Activated naive CD8-positive, alpha-beta T cell treated with anti-CD3 and anti-CD28 coated beads, Interleukin-2, amount 50 U/mL, for 24 hours (primary cell): ENCODE data around the gene DNAJC8.

Experiments used
- ATAC-seq: fragments of 150-1000 bp; cut with Tn5 transposase; one replicate; pipeline ENCODE4 v1.10.0; 2021
- DNase-seq: peaks from one replicate; pipeline ENCODE4 v3.0.0; 2021
- H3K27ac Mint-ChIP-seq: one replicate; pipeline ENCODE4 v1.8.0; 2021; ENCODE audit warnings: mild to moderate bottlenecking, mixed read lengths
- H3K27me3 Mint-ChIP-seq: one replicate; pipeline ENCODE4 v1.8.0; 2021; ENCODE audit warnings: mixed read lengths
- H3K36me3 Mint-ChIP-seq: one replicate; pipeline ENCODE4 v1.8.0; 2021; ENCODE audit warnings: low read depth, mixed read lengths
- H3K4me1 Mint-ChIP-seq: one replicate; pipeline ENCODE4 v1.8.0; 2021; ENCODE audit warnings: mixed read lengths
- H3K4me3 Mint-ChIP-seq: one replicate; pipeline ENCODE4 v1.8.0; 2021; ENCODE audit warnings: mild to moderate bottlenecking, moderate library complexity, mixed read lengths
- H3K9me3 Mint-ChIP-seq: one replicate; pipeline ENCODE4 v1.8.0; 2021; ENCODE audit warnings: mixed read lengths

Gene DNAJC8

DNA sequence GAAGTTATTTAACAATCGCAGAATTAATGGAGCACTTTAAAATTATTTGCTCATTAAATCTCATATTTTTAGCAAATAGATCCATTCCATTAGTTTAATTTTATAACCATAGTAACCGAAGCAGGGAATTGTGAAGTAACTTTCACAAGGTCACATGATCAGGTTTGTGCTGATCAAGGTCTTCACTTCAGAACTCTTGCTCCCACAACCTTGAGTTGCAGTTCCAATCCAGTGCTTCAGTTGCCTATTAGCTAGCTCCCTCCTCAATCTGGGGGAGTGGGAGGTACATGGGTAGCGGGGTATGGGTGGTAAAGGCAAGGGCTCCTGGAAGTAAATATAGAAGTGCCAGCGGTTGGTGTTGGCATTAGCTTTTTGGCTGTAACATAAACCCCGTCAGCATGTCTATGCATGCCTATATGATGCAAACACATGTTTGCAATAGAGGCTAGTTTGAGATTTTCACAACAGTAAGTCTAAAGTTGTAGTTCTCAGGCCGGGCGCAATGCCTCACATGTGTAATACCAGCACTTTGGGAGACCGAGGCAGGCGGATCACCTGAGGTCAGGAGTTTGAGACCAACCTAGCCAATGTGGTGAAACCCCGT lies 8.9 kb upstream of the DNAJC8 start:
- DNase-seq: no peak
- Mint-ChIP-seq H3K36me3 (peaks cover 5% of the 10 kb centered on the region), H3K4me1 (peaks cover 36% of the 10 kb centered on the region), H3K27ac (no peak overlapping the region), H3K9me3 (no peaks in the 10 kb centered on the region), H3K27me3 (no peaks in the 10 kb centered on the region), H3K4me3 (no peak overlapping the region)
- ATAC-seq: no peak

DNA sequence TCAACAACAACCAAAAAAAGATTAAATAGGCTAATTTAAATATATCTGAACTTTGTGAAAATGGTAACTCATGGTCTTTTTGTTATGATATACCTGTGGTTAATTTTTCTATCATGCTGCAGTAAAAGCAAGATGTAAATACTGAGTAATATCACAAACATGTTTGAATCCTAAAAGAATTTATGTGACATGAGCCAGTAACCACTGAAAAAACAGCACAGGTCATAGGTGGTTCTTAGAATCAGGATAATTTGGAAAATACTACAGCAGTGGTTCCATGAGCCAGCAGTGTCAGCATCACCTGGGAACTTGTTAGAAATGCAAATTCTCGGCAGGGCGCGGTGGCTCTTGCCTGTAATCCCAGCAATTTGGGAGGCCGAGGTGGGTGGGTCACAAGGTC lies 7.2 kb upstream of the DNAJC8 start:
- no peak overlapping the region for H3K4me3 Mint-ChIP-seq
- H3K27me3 Mint-ChIP-seq: no peaks in the 10 kb centered on the region
- H3K27ac Mint-ChIP-seq: no peak overlapping the region
- ATAC-seq (no peak), DNase-seq (no peak)
- peaks cover 5% of the 10 kb centered on the region for H3K36me3 Mint-ChIP-seq
- peaks cover 24% of the 10 kb centered on the region for H3K4me1 Mint-ChIP-seq
- H3K9me3 Mint-ChIP-seq: no peaks in the 10 kb centered on the region

DNA sequence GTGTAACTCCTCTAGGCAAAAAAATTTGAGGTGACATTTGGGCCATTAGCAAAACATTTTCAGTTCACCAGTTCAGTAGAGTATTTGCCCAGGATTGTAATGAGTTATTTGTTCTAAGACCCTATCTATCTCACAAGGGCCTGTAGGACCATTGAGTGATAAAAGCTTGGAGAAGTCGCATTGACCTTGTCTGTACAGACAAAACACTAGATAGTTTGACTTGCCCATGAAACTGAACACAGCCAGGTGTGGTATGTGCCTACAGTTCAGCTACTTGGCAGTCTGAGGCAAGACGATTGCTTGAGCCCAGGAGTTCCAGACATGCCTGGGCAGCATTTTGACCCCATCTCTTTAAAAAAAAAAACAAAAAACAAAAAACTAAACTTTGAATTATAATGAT lies 6.2 kb upstream of the DNAJC8 start:
- peaks cover 5% of the 10 kb centered on the region for H3K36me3 Mint-ChIP-seq
- no peak for DNase-seq
- ATAC-seq: no peak
- no peak overlapping the region for H3K27ac Mint-ChIP-seq
- H3K9me3 Mint-ChIP-seq: no peaks in the 10 kb centered on the region
- H3K4me1 Mint-ChIP-seq: peaks cover 17% of the 10 kb centered on the region
- no peaks in the 10 kb centered on the region for H3K27me3 Mint-ChIP-seq
- H3K4me3 Mint-ChIP-seq: no peak overlapping the region

DNA sequence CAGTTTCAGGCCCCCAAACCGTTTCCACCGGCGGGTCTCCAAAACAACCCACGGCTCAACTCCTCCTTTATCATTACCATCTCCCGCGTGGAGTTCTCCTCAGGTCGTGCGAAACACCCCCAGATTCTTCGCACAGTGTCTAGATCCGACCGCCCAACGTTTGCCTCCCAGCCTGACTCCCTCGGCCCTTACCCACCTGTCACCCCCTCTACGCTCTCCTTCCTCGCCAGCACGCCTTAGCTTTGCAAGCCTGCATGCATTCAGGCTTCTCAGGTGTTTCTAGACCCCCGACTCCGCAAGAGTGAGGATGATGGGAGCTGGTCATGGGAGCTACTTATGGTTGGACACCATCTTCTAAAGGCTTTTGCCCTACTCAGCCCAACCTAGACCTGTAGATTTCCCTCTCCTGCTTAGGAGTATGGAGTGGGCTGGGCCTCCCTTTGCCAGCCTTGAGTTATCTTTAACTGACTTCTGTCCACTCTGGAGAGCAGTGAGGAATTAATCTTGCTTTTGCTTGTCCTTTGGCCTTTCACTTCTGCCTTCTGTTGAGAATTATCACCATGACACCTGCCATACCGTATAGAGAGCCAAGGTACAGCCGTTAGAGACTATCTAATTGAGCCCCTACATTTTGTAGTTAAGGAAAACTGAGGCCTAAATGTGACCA lies 4.0 kb upstream of the DNAJC8 start:
- Mint-ChIP-seq H3K4me1 (peaks cover 23% of the 10 kb centered on the region), H3K4me3 (no peak overlapping the region)

DNA sequence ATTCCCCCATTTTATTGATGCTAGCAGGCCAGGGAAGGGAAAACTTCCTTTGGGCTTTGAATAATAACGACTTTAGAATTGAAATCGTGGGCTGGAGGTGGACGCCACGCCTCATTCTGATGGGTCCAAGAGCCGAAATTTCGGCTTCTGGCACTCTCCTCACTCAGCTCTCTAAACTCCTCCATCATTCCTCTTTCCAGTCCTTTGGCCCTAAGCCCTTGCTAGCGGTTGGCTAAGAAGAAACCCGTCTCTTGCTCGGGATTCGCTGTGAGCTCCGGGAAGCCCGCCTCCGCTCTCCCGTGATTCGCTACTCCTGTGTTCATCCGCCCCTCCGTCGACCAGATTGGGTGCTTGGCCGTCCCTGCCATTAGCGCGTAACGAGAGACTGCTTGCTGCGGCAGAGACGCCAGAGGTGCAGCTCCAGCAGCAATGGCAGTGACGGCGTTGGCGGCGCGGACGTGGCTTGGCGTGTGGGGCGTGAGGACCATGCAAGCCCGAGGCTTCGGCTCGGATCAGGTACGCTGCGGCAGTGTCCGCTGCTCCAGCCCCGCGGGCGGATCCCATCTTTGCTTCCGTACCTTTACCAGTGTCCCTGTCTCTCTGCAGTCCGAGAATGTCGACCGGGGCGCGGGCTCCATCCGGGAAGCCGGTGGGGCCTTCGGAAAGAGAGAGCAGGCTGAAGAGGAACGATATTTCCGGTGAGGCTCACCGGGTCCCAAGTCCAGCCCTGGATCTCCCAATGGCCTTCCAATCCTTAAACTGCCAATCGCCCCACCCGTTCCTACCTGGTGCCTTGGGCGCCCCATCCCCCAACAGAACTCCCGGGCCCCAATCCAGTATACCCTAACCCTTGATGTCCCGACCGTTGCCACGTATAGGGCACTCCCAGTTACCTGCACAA lies 3.2 kb upstream of the DNAJC8 start, which contains the start of gene ATP5IF1:
TSS of gene ATP5IF1 (plus strand) at position 370 of the 901 bp plus-strand sequence. CDS start at position 430, 60 bp downstream.
- peaks cover 10% of the 10 kb centered on the region for H3K36me3 Mint-ChIP-seq
- peak; percentile 94 for DNase-seq
- no peak within 1 kb of the TSS for H3K4me3 Mint-ChIP-seq
- H3K27ac Mint-ChIP-seq: no peak within 1 kb of the TSS
- H3K9me3 Mint-ChIP-seq: no peaks in the 10 kb centered on the region
- H3K4me1 Mint-ChIP-seq: peaks cover 24% of the 10 kb centered on the region
- peaks cover 2% of the 10 kb centered on the region for H3K27me3 Mint-ChIP-seq
- peak; percentile 95 for ATAC-seq

More for the DNA sequence above, 4.0 kb upstream of the DNAJC8 start:
- DNase-seq: no peak
- Mint-ChIP-seq H3K36me3 (peaks cover 10% of the 10 kb centered on the region), H3K9me3 (no peaks in the 10 kb centered on the region), H3K27me3 (peaks cover 2% of the 10 kb centered on the region), H3K27ac (no peak overlapping the region)
- ATAC-seq: no peak

DNA sequence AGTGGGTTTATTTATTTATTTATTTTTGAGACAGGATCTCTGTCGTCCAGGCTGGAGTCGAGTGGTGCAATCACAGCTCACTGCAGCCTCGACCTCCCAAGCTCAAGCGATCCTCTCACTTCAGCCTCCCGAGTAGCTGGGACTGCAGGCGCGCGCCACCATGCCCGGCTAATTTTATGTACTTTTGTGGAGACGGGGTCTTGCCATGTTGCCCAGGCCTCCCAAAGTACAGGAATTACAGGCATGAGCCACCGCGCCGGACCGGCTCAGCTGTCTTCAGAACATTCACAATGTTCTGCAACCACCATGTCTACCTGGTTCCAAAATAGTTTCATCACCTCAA lies 406 bp upstream of the DNAJC8 start:
- H3K27me3 Mint-ChIP-seq: peaks cover 2% of the 10 kb centered on the region
- no peaks in the 10 kb centered on the region for H3K9me3 Mint-ChIP-seq
- ATAC-seq: no peak
- DNase-seq: no peak
- no peak overlapping the region for H3K27ac Mint-ChIP-seq
- peaks cover 35% of the 10 kb centered on the region for H3K4me1 Mint-ChIP-seq
- H3K36me3 Mint-ChIP-seq: peaks cover 21% of the 10 kb centered on the region
- peak overlapping the region; percentile 48 for H3K4me3 Mint-ChIP-seq

DNA sequence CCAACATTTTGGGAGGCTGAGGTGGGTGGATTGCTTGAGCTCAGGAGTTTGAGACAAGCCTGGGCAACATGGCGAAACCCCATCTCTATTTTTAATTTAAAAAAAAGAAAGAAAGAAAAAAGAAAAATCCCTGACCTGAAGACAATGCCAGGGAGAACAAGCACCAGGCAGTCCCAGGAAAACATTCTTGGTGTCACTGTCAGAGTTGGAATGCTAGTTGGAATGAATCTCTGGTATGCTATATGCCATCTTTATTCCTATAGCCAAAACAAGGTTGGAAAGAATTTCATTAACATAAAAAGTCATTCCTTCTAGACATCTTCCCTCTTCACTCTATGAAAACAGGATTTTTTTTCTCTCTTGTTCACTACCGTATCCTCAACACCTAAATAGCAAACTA lies 2.8 kb downstream of the DNAJC8 start:
- H3K36me3 Mint-ChIP-seq: peaks cover 38% of the 10 kb centered on the region

DNA sequence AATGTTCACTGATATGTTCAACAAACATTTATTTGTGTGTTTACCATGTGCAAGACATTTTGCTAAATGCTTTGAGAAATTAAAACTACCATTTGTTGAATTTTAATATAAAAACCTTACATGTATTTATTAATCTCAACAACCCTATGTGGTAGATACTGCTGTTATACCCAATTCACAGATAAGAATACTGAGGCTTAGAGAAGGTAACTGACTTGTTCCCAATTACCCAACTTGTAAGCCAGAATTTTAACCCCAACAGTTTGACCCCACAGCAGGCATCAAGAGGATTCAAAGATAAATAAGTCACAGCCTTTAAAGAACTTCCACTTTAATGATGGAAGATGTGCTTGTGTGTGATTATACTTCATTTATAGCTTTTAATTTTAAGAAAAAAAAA lies 3.7 kb downstream of the DNAJC8 start:
- ATAC-seq (no peak), DNase-seq (no peak)
- peaks cover 41% of the 10 kb centered on the region for H3K36me3 Mint-ChIP-seq
- H3K4me3 Mint-ChIP-seq: no peak overlapping the region
- H3K27me3 Mint-ChIP-seq: peaks cover 2% of the 10 kb centered on the region
- H3K27ac Mint-ChIP-seq: no peak overlapping the region
- H3K9me3 Mint-ChIP-seq: no peaks in the 10 kb centered on the region
- peaks cover 33% of the 10 kb centered on the region for H3K4me1 Mint-ChIP-seq

More for the DNA sequence above, 2.8 kb downstream of the DNAJC8 start:
- ATAC-seq (no peak), DNase-seq (no peak)
- peaks cover 35% of the 10 kb centered on the region for H3K4me1 Mint-ChIP-seq
- H3K27ac Mint-ChIP-seq: no peak overlapping the region
- H3K9me3 Mint-ChIP-seq: no peaks in the 10 kb centered on the region
- no peak overlapping the region for H3K4me3 Mint-ChIP-seq
- peaks cover 2% of the 10 kb centered on the region for H3K27me3 Mint-ChIP-seq

DNA sequence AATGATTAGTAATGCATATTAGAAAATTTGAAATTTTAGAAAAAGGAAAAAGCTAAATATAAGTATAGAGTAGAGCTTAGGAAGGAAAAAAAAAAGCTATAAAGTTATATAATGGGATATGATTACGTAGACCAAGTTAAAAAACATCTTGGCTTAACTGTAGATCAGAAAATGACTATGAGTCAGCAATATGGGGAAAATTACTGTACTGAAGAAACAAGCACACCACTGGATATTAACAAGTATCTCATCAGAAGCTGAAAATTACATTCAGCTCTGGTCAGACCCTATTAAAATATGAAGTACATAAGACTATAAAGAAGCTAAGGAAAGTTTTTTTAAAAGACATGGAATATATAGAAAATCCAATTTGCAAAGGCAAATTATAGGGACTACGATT lies 19.5 kb downstream of the DNAJC8 start:
- H3K4me3 Mint-ChIP-seq: no peak overlapping the region
- H3K36me3 Mint-ChIP-seq: peaks cover 19% of the 10 kb centered on the region
- ATAC-seq (no peak), DNase-seq (no peak)
- H3K9me3 Mint-ChIP-seq: no peaks in the 10 kb centered on the region
- no peaks in the 10 kb centered on the region for H3K27me3 Mint-ChIP-seq
- no peak overlapping the region for H3K27ac Mint-ChIP-seq
- no peaks in the 10 kb centered on the region for H3K4me1 Mint-ChIP-seq

DNA sequence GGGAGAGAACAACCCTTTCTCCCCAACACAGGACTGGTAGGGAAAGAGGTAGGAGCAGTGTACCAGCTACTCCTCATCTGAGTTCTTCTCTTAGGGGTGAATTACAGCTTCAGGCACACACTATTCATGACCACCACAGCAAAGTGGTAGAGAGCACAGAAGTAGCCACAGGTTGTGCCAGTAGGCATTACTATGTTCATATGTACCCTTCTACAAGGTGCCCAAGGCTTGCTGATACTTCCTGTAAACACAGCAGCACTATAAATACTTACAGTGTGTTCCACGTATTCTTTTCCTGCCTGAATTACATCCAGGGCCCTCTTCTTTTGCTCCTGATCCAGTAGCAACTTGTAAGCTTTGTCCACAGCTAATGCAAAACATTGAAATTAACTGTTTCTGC lies 23.1 kb downstream of the DNAJC8 start:
- no peak overlapping the region for H3K27ac Mint-ChIP-seq
- ATAC-seq: no peak
- no peaks in the 10 kb centered on the region for H3K9me3 Mint-ChIP-seq
- peaks cover 27% of the 10 kb centered on the region for H3K36me3 Mint-ChIP-seq
- H3K4me1 Mint-ChIP-seq: no peaks in the 10 kb centered on the region
- H3K27me3 Mint-ChIP-seq: no peaks in the 10 kb centered on the region
- H3K4me3 Mint-ChIP-seq: no peak overlapping the region
- DNase-seq: no peak

DNA sequence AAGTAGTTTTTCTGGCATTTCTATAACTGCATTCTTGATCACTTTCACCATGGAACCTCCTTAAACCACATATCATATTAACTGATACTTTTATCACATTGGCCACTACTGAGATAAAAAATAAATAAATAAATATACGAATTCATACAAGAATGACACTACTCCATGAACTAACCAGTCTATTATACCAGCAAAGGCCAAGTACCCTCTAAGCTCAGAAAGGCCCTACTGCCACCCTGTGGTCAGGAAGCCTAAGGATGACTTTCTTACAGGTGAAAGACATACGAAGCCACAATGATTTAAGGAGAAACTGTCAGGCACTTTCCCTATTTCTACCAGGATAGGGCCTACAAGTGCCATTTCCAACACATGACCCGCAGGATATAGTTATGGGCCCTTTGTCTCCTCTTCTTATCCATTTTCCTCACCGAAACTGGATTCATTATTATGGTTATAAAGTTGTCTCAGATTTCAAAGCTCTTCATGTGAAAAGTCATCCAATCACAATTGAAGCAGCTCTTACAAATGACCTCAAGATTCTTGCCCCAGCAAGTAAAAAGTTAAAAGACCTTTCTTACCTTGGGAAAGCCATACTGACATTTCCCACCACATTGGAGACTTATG lies 23.9 kb downstream of the DNAJC8 start:
- no peaks in the 10 kb centered on the region for H3K9me3 Mint-ChIP-seq
- H3K27ac Mint-ChIP-seq: no peak overlapping the region
- H3K4me3 Mint-ChIP-seq: no peak overlapping the region
- peak; percentile 73 for ATAC-seq
- peaks cover 32% of the 10 kb centered on the region for H3K36me3 Mint-ChIP-seq
- H3K27me3 Mint-ChIP-seq: no peaks in the 10 kb centered on the region
- no peaks in the 10 kb centered on the region for H3K4me1 Mint-ChIP-seq
- DNase-seq: peak; percentile 51

DNA sequence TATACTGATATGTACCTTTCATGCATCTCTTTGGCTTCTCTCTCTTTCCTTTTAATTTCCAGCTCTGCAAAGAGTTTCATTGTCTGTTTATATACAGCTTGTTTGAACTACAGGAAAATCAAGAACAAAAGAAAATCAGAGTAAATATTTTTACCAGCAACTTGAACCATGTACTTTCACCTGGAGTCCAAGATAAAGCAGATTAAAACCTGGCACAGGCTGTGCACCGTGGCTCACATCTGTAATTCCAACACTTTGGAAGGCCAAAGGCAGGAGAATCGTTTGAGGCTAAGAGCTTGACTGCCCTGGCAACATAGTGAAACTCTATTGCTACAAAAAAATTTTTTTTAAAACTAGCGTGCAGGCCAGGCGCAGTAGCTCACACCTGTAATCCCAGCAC lies 27.6 kb downstream of the DNAJC8 start:
- peaks cover 12% of the 10 kb centered on the region for H3K4me1 Mint-ChIP-seq
- DNase-seq (no peak), ATAC-seq (no peak)
- H3K4me3 Mint-ChIP-seq: no peak overlapping the region
- no peaks in the 10 kb centered on the region for H3K9me3 Mint-ChIP-seq
- no peaks in the 10 kb centered on the region for H3K27me3 Mint-ChIP-seq
- peaks cover 49% of the 10 kb centered on the region for H3K36me3 Mint-ChIP-seq
- H3K27ac Mint-ChIP-seq: no peak overlapping the region

DNA sequence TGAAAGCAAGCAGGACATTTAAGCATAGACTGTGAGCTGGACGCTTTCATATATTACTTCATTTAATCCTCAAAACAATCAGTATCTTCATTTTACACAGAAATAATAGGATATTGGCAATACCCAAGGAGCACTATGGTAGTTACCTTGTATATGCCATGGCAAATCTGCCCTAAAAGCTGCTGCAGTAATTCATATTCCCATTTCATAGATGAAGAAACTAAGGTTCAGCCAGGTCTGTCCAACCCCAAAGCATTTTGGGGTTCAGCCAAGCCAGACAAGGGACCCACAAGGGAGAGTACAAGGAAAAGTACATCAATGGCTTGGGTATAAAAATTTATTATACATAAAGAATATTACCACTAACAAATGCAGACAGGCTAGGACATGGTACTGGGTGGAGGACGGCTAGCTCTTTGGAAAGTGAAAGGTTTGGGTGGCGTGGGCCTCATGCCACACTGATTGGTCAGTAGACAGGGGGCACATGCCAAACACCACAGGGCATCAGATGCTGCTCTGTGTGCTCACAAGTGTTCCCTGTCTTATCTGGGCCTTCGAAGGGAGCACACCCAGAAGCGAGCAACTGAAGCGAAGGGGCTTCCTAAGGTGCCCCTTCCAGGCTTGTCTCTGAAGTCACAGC lies 32.5 kb downstream of the DNAJC8 start:
- H3K4me3 Mint-ChIP-seq: peak overlapping the region; percentile 56
- H3K36me3 Mint-ChIP-seq: peaks cover 73% of the 10 kb centered on the region

More for the DNA sequence above, 32.5 kb downstream of the DNAJC8 start:
- no peaks in the 10 kb centered on the region for H3K27me3 Mint-ChIP-seq
- H3K27ac Mint-ChIP-seq: peak overlapping the region; percentile 96
- H3K9me3 Mint-ChIP-seq: peaks cover 14% of the 10 kb centered on the region
- ATAC-seq (no peak), DNase-seq (no peak)
- peaks cover 44% of the 10 kb centered on the region for H3K4me1 Mint-ChIP-seq
